Hepatocyte (in vitro differentiated cells): ENCODE measurements around the gene ISL2.

ENCODE experiments used
- EZH2 ChIP-seq: fragments of 200-600 bp; sonication (generic); IDR thresholded peaks from 2 replicates; pipeline ENCODE4 v1.6.1; 2016; ENCODE audit warnings: antibody characterized with exemption, mild to moderate bottlenecking, borderline replicate concordance
- TF ChIP-seq, protein P1 (sequence below): fragments of 200-600 bp; sonication (generic); IDR thresholded peaks from 2 replicates; pipeline ENCODE4 v1.5.1; 2016; ENCODE audit warnings: antibody characterized with exemption, mild to moderate bottlenecking; ENCODE audit not compliant: poor library complexity

DNA sequence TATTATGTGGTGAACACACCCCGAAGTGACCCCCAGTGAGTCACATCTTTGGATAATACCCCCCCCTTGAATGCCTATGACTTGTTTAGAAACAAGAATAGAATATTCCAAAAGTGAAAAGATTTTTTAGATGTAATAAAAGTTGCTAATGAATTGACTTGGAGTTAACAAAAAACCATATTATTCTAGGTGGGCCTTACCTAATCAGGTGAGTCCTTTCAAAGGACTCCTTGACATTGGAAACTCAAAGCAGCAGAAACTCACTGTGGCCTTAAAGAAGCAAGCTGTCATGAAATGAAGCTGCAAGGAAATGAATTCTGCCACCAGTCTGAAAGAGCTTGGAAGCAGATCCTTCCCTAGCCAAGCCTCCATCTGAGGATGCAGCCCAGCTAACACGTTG, 10.9 kb upstream of the ISL2 start:
- TF ChIP-seq, protein P1, sequence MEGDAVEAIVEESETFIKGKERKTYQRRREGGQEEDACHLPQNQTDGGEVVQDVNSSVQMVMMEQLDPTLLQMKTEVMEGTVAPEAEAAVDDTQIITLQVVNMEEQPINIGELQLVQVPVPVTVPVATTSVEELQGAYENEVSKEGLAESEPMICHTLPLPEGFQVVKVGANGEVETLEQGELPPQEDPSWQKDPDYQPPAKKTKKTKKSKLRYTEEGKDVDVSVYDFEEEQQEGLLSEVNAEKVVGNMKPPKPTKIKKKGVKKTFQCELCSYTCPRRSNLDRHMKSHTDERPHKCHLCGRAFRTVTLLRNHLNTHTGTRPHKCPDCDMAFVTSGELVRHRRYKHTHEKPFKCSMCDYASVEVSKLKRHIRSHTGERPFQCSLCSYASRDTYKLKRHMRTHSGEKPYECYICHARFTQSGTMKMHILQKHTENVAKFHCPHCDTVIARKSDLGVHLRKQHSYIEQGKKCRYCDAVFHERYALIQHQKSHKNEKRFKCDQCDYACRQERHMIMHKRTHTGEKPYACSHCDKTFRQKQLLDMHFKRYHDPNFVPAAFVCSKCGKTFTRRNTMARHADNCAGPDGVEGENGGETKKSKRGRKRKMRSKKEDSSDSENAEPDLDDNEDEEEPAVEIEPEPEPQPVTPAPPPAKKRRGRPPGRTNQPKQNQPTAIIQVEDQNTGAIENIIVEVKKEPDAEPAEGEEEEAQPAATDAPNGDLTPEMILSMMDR: no peak
- no peak for TF ChIP-seq EZH2
